Measurements from ENCODE around the gene SMC1B. TPM values are rescaled to one million over a fixed set of nuclear protein-coding genes. Genes with fewer than 3 reads are reported as not detected.

The SMC1B gene
- total RNA-seq, 4 donors from 2014 or later, result 0.35 TPM; not detected in 3

- Histone ChIP-seq H3K27ac (no peak overlapping the region), H3K27me3 (no peaks in the 10 kb centered on the region), H3K4me1 (no peaks in the 10 kb centered on the region), H3K36me3 (no peaks in the 10 kb centered on the region), H3K4me3 (no peak overlapping the region), H3K9me3 (no peaks in the 10 kb centered on the region)
- no peak for TF ChIP-seq POLR2A (IDR thresholded peaks at IDR 0.05)
- TF ChIP-seq, protein P1, sequence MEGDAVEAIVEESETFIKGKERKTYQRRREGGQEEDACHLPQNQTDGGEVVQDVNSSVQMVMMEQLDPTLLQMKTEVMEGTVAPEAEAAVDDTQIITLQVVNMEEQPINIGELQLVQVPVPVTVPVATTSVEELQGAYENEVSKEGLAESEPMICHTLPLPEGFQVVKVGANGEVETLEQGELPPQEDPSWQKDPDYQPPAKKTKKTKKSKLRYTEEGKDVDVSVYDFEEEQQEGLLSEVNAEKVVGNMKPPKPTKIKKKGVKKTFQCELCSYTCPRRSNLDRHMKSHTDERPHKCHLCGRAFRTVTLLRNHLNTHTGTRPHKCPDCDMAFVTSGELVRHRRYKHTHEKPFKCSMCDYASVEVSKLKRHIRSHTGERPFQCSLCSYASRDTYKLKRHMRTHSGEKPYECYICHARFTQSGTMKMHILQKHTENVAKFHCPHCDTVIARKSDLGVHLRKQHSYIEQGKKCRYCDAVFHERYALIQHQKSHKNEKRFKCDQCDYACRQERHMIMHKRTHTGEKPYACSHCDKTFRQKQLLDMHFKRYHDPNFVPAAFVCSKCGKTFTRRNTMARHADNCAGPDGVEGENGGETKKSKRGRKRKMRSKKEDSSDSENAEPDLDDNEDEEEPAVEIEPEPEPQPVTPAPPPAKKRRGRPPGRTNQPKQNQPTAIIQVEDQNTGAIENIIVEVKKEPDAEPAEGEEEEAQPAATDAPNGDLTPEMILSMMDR (IDR thresholded peaks at IDR 0.05), result no peak
- DNase-seq, result no peak
- intact Hi-C loops (cut with DNase I; ENCODE audit: low total_unique reads), result no loop called here
These were observed 7.1 kb upstream of the SMC1B start for GRCh38 chr22:45420539-45420938.

GRCh38 chr22:45420011-45420410 is 6.6 kb upstream of the SMC1B start:
- H3K36me3 ChIP-seq, result no peaks in the 10 kb centered on the region
- intact Hi-C loops (cut with DNase I; ENCODE audit: low total_unique reads), result no loop called here

DNA sequence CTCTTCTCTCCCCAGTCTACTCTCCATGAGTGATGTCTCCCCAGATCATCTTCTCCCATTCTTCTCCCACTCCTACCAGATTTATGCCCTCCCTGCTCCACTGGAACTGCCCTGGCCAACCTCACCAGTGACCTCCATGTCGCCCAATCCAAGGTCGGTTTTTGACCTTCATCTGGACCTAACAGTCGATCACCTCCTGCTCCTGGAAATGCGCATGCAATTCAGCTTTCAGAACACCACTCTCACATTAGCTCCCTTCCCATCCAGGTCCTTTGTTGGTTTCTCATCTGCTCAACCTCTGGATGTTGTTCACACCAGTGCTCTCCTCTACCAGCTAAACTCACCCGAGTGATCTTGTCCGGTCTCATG is 5.4 kb upstream of the SMC1B start:
- Histone ChIP-seq H3K9me3 (no peaks in the 10 kb centered on the region), H3K27me3 (no peaks in the 10 kb centered on the region), H3K4me3 (no peak overlapping the region), H3K4me1 (no peaks in the 10 kb centered on the region), H3K36me3 (no peaks in the 10 kb centered on the region), H3K27ac (no peak overlapping the region)
- intact Hi-C loops (cut with DNase I; ENCODE audit: low total_unique reads), result no loop called here
- DNase-seq, result no peak
- TF ChIP-seq, protein P1 (IDR thresholded peaks at IDR 0.05), result no peak
- TF ChIP-seq POLR2A (IDR thresholded peaks at IDR 0.05), result no peak

More at GRCh38 chr22:45420011-45420410, 6.6 kb upstream of the SMC1B start:
- no peaks in the 10 kb centered on the region for H3K9me3 ChIP-seq
- H3K4me3 ChIP-seq, result no peak overlapping the region
- TF ChIP-seq, protein P1 (IDR thresholded peaks at IDR 0.05), result no peak
- TF ChIP-seq POLR2A (IDR thresholded peaks at IDR 0.05), result no peak
- H3K4me1 ChIP-seq, result no peaks in the 10 kb centered on the region
- no peaks in the 10 kb centered on the region for H3K27me3 ChIP-seq
- DNase-seq, result no peak
- H3K27ac ChIP-seq, result no peak overlapping the region

DNA sequence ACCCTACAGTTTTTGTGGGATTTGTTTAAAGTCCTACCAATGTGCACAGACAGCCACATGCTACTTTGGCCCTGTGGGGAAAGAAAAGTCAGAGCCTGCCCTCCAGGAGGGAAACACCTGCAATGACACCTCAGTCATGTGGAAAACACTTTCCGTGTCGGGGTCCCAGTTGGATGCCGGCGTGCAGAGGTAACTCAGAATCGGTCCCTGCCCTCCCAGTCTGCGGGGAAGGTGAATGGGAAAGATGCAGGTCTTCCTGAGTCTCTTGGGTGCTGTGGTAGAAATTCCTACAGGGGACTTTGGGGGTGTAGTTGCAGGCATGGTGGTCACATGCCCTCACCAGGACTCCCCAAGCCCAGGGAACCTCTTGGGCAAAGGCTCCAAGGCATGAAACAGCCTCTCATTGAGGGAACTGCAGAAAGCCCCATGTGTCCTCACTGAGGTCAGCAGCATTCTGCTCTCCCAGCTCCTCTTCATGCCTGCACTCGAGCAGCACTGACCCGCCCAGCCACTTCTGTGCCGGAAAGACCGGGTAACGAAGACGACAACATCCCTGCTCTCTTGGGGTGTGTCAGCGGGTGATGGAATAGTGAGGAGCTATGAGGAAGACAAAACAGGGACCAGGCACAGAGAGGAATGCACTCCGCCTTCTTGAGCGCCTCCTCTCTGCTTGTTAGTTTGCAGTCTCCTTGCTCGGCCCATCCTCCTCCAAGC is 4.8 kb upstream of the SMC1B start:
- TF ChIP-seq, protein P1 (IDR thresholded peaks at IDR 0.05), result no peak
- no peaks in the 10 kb centered on the region for H3K9me3 ChIP-seq
- peaks cover 0 to 3% of the 10 kb centered on the region in 2 donors for H3K4me1 ChIP-seq
- intact Hi-C loops (cut with DNase I; ENCODE audit: low total_unique reads), result no loop called here
- DNase-seq, result no peak
- H3K27me3 ChIP-seq, result no peaks in the 10 kb centered on the region
- no peak overlapping the region for H3K4me3 ChIP-seq
- no peak overlapping the region for H3K27ac ChIP-seq
- H3K36me3 ChIP-seq, result no peaks in the 10 kb centered on the region

DNA sequence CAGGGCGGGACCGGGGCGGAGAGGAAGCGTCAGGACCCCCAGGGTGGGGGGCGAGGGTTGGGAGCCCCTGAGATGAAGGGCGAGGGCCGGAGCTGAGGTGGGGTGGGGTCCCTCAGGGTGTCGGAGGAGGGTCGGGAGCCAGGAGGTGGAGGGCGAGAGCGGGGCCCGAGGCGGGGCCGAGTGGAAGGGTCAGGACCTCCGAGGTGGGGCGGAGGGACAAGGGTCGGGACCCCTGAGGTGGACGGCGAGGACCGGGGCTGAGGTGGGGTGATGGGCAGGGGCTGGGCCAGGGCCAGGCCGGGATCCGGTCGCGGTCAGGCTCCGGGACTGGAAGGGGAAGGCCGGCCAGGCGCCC is 409 bp downstream of the SMC1B start:
- H3K27ac ChIP-seq, result no peak overlapping the region
- intact Hi-C loops (cut with DNase I; ENCODE audit: low total_unique reads), result no loop called here
- no peak for TF ChIP-seq POLR2A (IDR thresholded peaks at IDR 0.05)
- TF ChIP-seq, protein P1 (IDR thresholded peaks at IDR 0.05), result no peak
- no peak for DNase-seq
- no peaks in the 10 kb centered on the region for H3K36me3 ChIP-seq
- H3K4me1 ChIP-seq, result peaks cover 0 to 6% of the 10 kb centered on the region in 2 donors
- H3K27me3 ChIP-seq, result no peaks in the 10 kb centered on the region
- H3K4me3 ChIP-seq, result no peak overlapping the region
- no peaks in the 10 kb centered on the region for H3K9me3 ChIP-seq

Measured in uterus (tissue), 4 donors.